Upper lobe of left lung (tissue), 4 donors: Measurements from ENCODE around the gene SLC44A2.

Source experiments
- CTCF ChIP-seq, 6 experiments: fragments of 450-650 bp in 4 of 6; fragments of 200-600 bp in 2 of 6; sonication (generic) in 2 of 6; IDR thresholded peaks; one replicate each; pipeline ENCODE4 v1.5.1; 2016 to 2019; ENCODE audit warnings: antibody characterized with exemption in 6 of 6
- POLR2A ChIP-seq, 4 donors: fragments of 450-650 bp; IDR thresholded peaks; one replicate each; pipeline ENCODE4 v1.5.1; 2016 to 2017; ENCODE audit warnings: antibody characterized with exemption in 4 of 4, mild to moderate bottlenecking in 2 of 4

GRCh38 chr19:10678813-10679212 lies 53.5 kb downstream of the SLC44A2 start:
- TF ChIP-seq CTCF (IDR thresholded peaks at IDR 0.05): no peak
- TF ChIP-seq POLR2A (IDR thresholded peaks at IDR 0.05): no peak
